Lower lobe of right lung (tissue), 2 donors: ENCODE measurements around the gene MSH5. TPM values are rescaled to one million over a fixed set of nuclear protein-coding genes. Genes with fewer than 3 reads are reported as not detected.

Source experiments
- ATAC-seq, 2 donors: fragments of 200-7000 bp; cut with Tn5 transposase; one replicate each; pipeline ENCODE4 v1.9.1; 2020 to 2022; ENCODE audit warnings: mild to moderate bottlenecking in 2 of 2, moderate library complexity in 2 of 2
- DNase-seq: peaks from one replicate; pipeline ENCODE4 v3.0.0-alpha.2; 2020
- H3K27ac ChIP-seq: fragments of 200-600 bp; one replicate; pipeline ENCODE4 v1.8.0; 2022
- H3K27me3 ChIP-seq: fragments of 200-600 bp; one replicate; pipeline ENCODE4 v1.8.0; 2022; ENCODE audit warnings: low read depth
- H3K36me3 ChIP-seq: fragments of 200-600 bp; one replicate; pipeline ENCODE4 v1.8.0; 2022; ENCODE audit warnings: mild to moderate bottlenecking
- H3K4me1 ChIP-seq: fragments of 200-600 bp; one replicate; pipeline ENCODE4 v1.8.0; 2022
- H3K4me3 ChIP-seq: fragments of 200-600 bp; one replicate; pipeline ENCODE4 v1.8.0; 2022; ENCODE audit warnings: mild to moderate bottlenecking
- H3K9me3 ChIP-seq: fragments of 200-600 bp; one replicate; pipeline ENCODE4 v1.8.0; 2022
- CTCF ChIP-seq: fragments of 200-600 bp; IDR thresholded peaks from one replicate; pipeline ENCODE4 v1.8.0; 2022; ENCODE audit warnings: antibody characterized with exemption, mild to moderate bottlenecking
- intact Hi-C: fragments of 100-400 bp; cut with DNase I; formaldehyde crosslinking; loops from one replicate; pipeline ENCODE4 v1.11.0; 2022
- total RNA-seq: library from RNA; stranded (reverse); fragmentation: NEBNext Ultra II Directional; extraction: Animal tissue kit (Norgen Biotek cat#: 25700); gene quantifications from one replicate; pipeline ENCODE4 v1.2.1, GENCODE V29; 2021
- donor health status: DM: no; HTN: yes; CAD: no; lungs with severe emphysema.

The MSH5 gene
- total RNA-seq, 1 donor from 2014 or later = 14.9 TPM

GRCh38 chr6:31761343-31761742 lies 21.5 kb downstream of the MSH5 start:
- no peaks in the 10 kb centered on the region for H3K9me3 ChIP-seq
- no peaks in the 10 kb centered on the region for H3K27me3 ChIP-seq
- ATAC-seq (no peak), DNase-seq (no peak)
- intact Hi-C loops = no loop called here
- H3K36me3 ChIP-seq = no peaks in the 10 kb centered on the region
- TF ChIP-seq CTCF = no peak
- no peak overlapping the region for H3K4me3 ChIP-seq
- peaks cover 5% of the 10 kb centered on the region for H3K4me1 ChIP-seq
- no peak overlapping the region for H3K27ac ChIP-seq

DNA sequence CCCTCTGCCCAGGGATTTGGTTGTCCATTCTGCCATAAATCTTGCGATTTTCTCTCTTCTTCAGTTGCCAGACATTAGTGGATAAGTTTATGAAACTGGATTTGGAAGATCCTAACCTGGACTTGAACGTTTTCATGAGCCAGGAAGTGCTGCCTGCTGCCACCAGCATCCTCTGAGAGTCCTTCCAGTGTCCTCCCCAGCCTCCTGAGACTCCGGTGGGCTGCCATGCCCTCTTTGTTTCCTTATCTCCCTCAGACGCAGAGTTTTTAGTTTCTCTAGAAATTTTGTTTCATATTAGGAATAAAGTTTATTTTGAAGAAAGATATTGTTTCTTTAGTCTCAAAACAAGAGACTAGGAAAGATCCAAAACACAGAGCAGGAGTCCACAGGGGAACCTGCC lies 22.6 kb downstream of the MSH5 start, which contains the start of gene SAPCD1:
TSS of gene SAPCD1 (plus strand) at position 301 of the 400 bp plus-strand sequence. CDS start 399 bp downstream, outside the sequence.
- no peak for TF ChIP-seq CTCF
- intact Hi-C loops = no loop called here
- Histone ChIP-seq H3K27me3 (no peaks in the 10 kb centered on the region), H3K36me3 (no peaks in the 10 kb centered on the region), H3K4me1 (peaks cover 5% of the 10 kb centered on the region), H3K27ac (peak within 1 kb of the TSS; percentile 33), H3K4me3 (no peak within 1 kb of the TSS), H3K9me3 (no peaks in the 10 kb centered on the region)
- ATAC-seq (no peak), DNase-seq (no peak)

GRCh38 chr6:31762878-31763618 lies 23.2 kb downstream of the MSH5 start:
- H3K27me3 ChIP-seq = no peaks in the 10 kb centered on the region
- intact Hi-C loops = no loop called here
- no peaks in the 10 kb centered on the region for H3K9me3 ChIP-seq
- H3K4me3 ChIP-seq = no peak overlapping the region
- TF ChIP-seq CTCF = no peak
- H3K4me1 ChIP-seq = peaks cover 5% of the 10 kb centered on the region
- no peak for ATAC-seq
- peak overlapping the region; percentile 33 for H3K27ac ChIP-seq
- DNase-seq = no peak
- no peaks in the 10 kb centered on the region for H3K36me3 ChIP-seq

- Histone ChIP-seq H3K4me3 (no peak overlapping the region), H3K27ac (no peak overlapping the region), H3K36me3 (no peaks in the 10 kb centered on the region), H3K9me3 (no peaks in the 10 kb centered on the region), H3K4me1 (peaks cover 5% of the 10 kb centered on the region), H3K27me3 (no peaks in the 10 kb centered on the region)
- no peak for TF ChIP-seq CTCF
- ATAC-seq (peak in 1 of 2 donors; percentile 13), DNase-seq (no peak)
- intact Hi-C loops = no loop called here
Measured at GRCh38 chr6:31763619-31763940, 23.8 kb downstream of the MSH5 start.

DNA sequence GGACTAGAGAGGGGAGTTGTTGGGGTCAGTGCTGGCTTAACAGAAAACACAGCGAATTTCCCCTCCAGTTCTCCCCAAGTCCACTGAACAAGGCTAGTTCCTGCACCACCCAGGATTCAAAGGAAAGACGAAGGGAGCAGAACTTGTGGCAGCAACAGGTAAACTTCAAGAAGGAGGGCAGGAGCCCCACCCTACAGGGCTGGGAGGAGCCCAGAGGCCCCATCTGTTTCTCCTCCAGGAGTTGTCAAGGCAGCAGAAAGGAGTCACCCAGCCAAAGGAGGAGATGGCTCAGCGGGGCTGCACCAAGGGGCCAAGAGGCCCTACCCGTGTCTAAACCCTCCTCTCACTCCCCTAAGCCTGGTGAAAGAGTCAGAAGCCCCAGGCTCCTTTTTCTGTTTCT lies 24.4 kb downstream of the MSH5 start:
- intact Hi-C loops = no loop called here
- no peak for TF ChIP-seq CTCF
- ATAC-seq = no peak
- no peak overlapping the region for H3K4me3 ChIP-seq
- H3K4me1 ChIP-seq = peaks cover 9% of the 10 kb centered on the region
- no peaks in the 10 kb centered on the region for H3K9me3 ChIP-seq
- no peak for DNase-seq
- H3K36me3 ChIP-seq = no peaks in the 10 kb centered on the region
- no peak overlapping the region for H3K27ac ChIP-seq
- no peaks in the 10 kb centered on the region for H3K27me3 ChIP-seq
